Measurements from ENCODE around the gene NDC80.

NDC80 gene

GRCh38 chr18:2572171-2572569, 813 bp downstream of the NDC80 start:
- peak overlapping the region; percentile 94 for H3K27ac ChIP-seq
- TF ChIP-seq, protein P1, sequence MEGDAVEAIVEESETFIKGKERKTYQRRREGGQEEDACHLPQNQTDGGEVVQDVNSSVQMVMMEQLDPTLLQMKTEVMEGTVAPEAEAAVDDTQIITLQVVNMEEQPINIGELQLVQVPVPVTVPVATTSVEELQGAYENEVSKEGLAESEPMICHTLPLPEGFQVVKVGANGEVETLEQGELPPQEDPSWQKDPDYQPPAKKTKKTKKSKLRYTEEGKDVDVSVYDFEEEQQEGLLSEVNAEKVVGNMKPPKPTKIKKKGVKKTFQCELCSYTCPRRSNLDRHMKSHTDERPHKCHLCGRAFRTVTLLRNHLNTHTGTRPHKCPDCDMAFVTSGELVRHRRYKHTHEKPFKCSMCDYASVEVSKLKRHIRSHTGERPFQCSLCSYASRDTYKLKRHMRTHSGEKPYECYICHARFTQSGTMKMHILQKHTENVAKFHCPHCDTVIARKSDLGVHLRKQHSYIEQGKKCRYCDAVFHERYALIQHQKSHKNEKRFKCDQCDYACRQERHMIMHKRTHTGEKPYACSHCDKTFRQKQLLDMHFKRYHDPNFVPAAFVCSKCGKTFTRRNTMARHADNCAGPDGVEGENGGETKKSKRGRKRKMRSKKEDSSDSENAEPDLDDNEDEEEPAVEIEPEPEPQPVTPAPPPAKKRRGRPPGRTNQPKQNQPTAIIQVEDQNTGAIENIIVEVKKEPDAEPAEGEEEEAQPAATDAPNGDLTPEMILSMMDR (conservative IDR thresholded peaks at IDR 0.05): no peak

- TF ChIP-seq, protein P1 (conservative IDR thresholded peaks at IDR 0.05): no peak
Measured at GRCh38 chr18:2572892-2573291, 1.5 kb downstream of the NDC80 start.

GRCh38 chr18:2573408-2573807, 2.1 kb downstream of the NDC80 start:
- peak overlapping the region; percentile 94; the same call in 1 of the 2 replicates for H3K27ac ChIP-seq
- TF ChIP-seq, protein P1 (conservative IDR thresholded peaks at IDR 0.05): no peak

More at GRCh38 chr18:2572892-2573291, 1.5 kb downstream of the NDC80 start:
- peak overlapping the region; percentile 94; the same call in 1 of the 2 replicates for H3K27ac ChIP-seq

DNA sequence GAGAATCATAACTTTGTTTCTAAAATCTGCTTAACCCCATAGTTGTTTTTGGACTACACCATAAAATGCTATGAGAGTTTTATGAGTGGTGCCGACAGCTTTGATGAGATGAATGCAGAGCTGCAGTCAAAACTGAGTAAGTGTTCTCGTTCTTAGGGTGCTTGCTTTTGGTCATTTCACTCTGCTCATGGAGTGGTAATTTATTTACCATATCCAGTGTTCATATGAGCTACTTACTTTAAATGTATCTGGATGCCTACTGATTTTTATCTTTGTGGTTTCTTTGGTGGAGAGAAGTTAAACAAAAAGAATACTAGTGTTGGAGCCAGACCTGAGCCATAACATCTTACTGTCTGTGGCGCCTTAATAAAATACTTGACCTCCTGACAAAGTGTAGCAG, 16.4 kb downstream of the NDC80 start:
- H3K27ac ChIP-seq: no peak overlapping the region
- TF ChIP-seq, protein P1 (conservative IDR thresholded peaks at IDR 0.05): no peak

- TF ChIP-seq, protein P1 (conservative IDR thresholded peaks at IDR 0.05): no peak
- no peak overlapping the region for H3K27ac ChIP-seq
Measured at GRCh38 chr18:2588666-2589344, 17.4 kb downstream of the NDC80 start.

DNA sequence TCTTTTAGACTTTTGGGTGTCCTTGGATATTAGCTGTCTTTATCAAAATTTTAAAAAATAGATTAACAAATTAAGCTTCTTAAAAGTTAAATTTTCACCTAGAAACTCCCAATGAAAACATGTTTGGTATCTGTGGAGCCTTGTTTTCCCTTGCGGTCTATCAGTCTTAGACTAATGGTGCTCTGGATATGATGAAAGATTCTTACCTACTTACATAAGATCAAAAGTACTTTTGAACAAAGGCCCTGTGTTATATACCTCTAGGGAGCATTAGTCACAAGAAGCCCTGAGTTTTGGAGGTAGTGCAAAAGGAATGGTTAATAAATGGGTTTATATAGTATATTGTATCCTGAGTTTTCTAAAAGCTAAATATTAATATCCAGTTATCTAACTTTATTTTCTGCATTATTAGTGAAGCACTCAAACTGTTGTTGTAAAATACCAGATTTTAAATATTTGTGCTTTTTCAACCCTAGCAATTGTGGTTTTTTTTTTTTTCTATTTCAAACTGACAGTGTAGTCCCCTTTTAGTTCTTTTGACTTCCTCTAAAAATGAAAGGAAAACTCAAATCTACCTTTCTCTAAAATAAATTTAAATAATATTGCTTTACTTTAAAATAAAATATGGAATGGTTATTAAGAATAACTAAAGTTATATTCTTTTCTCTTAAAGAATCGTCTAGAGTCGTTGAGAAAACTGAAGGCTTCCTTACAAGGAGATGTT, 18.1 kb downstream of the NDC80 start:
- no peak overlapping the region for H3K27ac ChIP-seq
- TF ChIP-seq, protein P1 (conservative IDR thresholded peaks at IDR 0.05): no peak

GRCh38 chr18:2590303-2590702, 18.9 kb downstream of the NDC80 start:
- no peak overlapping the region for H3K27ac ChIP-seq
- TF ChIP-seq, protein P1 (conservative IDR thresholded peaks at IDR 0.05): no peak

Measured in VCaP (cell line).